ENCODE results near the gene YTHDF1.

Gene YTHDF1

GRCh38 chr20:63154395-63154794, 61.5 kb downstream of the YTHDF1 start:
- no peak for DNase-seq

GRCh38 chr20:63153254-63154221, 62.4 kb downstream of the YTHDF1 start:
- no peak for DNase-seq

- DNase-seq = no peak
These were observed 63.3 kb downstream of the YTHDF1 start for GRCh38 chr20:63152322-63153253.

GRCh38 chr20:63151554-63152321, 64.2 kb downstream of the YTHDF1 start:
- no peak for DNase-seq

- DNase-seq = no peak
These were observed 64.9 kb downstream of the YTHDF1 start for GRCh38 chr20:63150911-63151531.

GRCh38 chr20:63150391-63150898, 65.5 kb downstream of the YTHDF1 start:
- no peak for DNase-seq

GRCh38 chr20:63149531-63150192, 66.3 kb downstream of the YTHDF1 start:
- no peak for DNase-seq

- no peak for DNase-seq
These were observed 67.2 kb downstream of the YTHDF1 start for GRCh38 chr20:63148696-63149095.

- no peak for DNase-seq
These were observed 68.4 kb downstream of the YTHDF1 start for GRCh38 chr20:63147532-63147931.
